CD4-positive, alpha-beta memory T cell (primary cell): ENCODE measurements around the gene PES1. TPM values are rescaled to one million over a fixed set of nuclear protein-coding genes. Genes with fewer than 3 reads are reported as not detected.

Source experiments
- CTCF ChIA-PET: fragments of 350-600 bp; sonication (Branson Sonifier 250); formaldehyde crosslinking; loops from one replicate; lab custom pipeline; 2021; ENCODE audit warnings: inconsistent platforms; ENCODE audit not compliant: partially characterized antibody; lab: Charles Lee
- POLR2A ChIA-PET: fragments of 350-600 bp; sonication (Branson Sonifier 250); formaldehyde crosslinking; loops from one replicate; lab custom pipeline; 2021; ENCODE audit not compliant: partially characterized antibody; lab: Charles Lee
- DNase-seq, 5 donors: peaks; one replicate each; pipeline versions ENCODE4 v3.0.0 to v3.0.0-alpha.2; 2020 to 2022; ENCODE audit warnings: mixed read lengths in 1 of 5
- H3K27ac ChIP-seq: one replicate; pipeline ENCODE4 v1.7.0; 2013; ENCODE audit warnings: low read depth, low read length
- H3K27me3 ChIP-seq: 2 replicates; pipeline ENCODE4 v1.7.0; 2013; ENCODE audit warnings: mild to moderate bottlenecking, low read length, moderate library complexity; ENCODE audit not compliant: insufficient read depth
- H3K36me3 ChIP-seq: 2 replicates; pipeline ENCODE4 v1.7.0; 2013; ENCODE audit warnings: mild to moderate bottlenecking, low read length, moderate library complexity; ENCODE audit not compliant: insufficient read depth
- H3K4me1 ChIP-seq: 2 replicates; pipeline ENCODE4 v1.7.0; 2013; ENCODE audit warnings: mild to moderate bottlenecking, low read length, moderate library complexity; ENCODE audit not compliant: insufficient read depth
- H3K4me3 ChIP-seq, 2 donors: one replicate each; pipeline ENCODE4 v1.7.0; 2013; ENCODE audit warnings: low read length in 2 of 2, mild to moderate bottlenecking in 1 of 2
- H3K9me3 ChIP-seq, 2 donors: one replicate each; pipeline ENCODE4 v1.7.0; 2013; ENCODE audit warnings: low read length in 2 of 2, control low read depth in 1 of 2; ENCODE audit not compliant: control insufficient read depth in 1 of 2
- H3K27ac Mint-ChIP-seq, 7 donors: one replicate each; pipeline ENCODE4 v1.8.0; 2020 to 2021; ENCODE audit warnings: mixed read lengths in 7 of 7, mild to moderate bottlenecking in 6 of 7, inconsistent platforms in 3 of 7, moderate library complexity in 3 of 7
- H3K27me3 Mint-ChIP-seq, 2 donors: one replicate each; pipeline ENCODE4 v1.8.0; 2020 to 2021; ENCODE audit warnings: mixed read lengths in 2 of 2
- H3K36me3 Mint-ChIP-seq, 2 donors: one replicate each; pipeline ENCODE4 v1.8.0; 2020 to 2021; ENCODE audit warnings: mixed read lengths in 2 of 2, inconsistent platforms in 1 of 2, mild to moderate bottlenecking in 1 of 2
- H3K4me1 Mint-ChIP-seq, 4 donors: one replicate each; pipeline ENCODE4 v1.8.0; 2020 to 2021; ENCODE audit warnings: mixed read lengths in 4 of 4, mild to moderate bottlenecking in 1 of 4
- H3K4me3 Mint-ChIP-seq, 8 donors: one replicate each; pipeline ENCODE4 v1.8.0; 2020 to 2021; ENCODE audit warnings: mixed read lengths in 8 of 8, mild to moderate bottlenecking in 7 of 8, moderate library complexity in 6 of 8, inconsistent platforms in 3 of 8
- H3K9me3 Mint-ChIP-seq, 8 donors: one replicate each; pipeline ENCODE4 v1.8.0; 2020 to 2021; ENCODE audit warnings: mixed read lengths in 8 of 8, mild to moderate bottlenecking in 5 of 8, inconsistent platforms in 3 of 8, moderate library complexity in 1 of 8
- intact Hi-C: fragments of 100-400 bp; cut with micrococcal nuclease; formaldehyde crosslinking; loops from one replicate; pipeline ENCODE4 v1.15.1; 2023
- polyA plus RNA-seq, 2 donors: library from polyadenylated mRNA; unstranded; fragments of 300-500 nt; fragmentation: Illumina TruSeq; gene quantifications; one replicate each; pipeline ENCODE4 v1.2.3, GENCODE V29; 2021
- total RNA-seq, 2 experiments: library from RNA; stranded (reverse); gene quantifications; one replicate each; pipeline ENCODE4 v1.2.3, GENCODE V29; 2021

The PES1 gene
- total and polyA plus RNA-seq, 4 experiments from 2014 or later, result 41.3 to 51.6 (median 49.4) TPM

- Histone ChIP-seq H3K4me3 (no peak overlapping the region), H3K36me3 (peaks cover 96% of the 10 kb centered on the region), H3K27ac (no peak overlapping the region), H3K4me1 (no peaks in the 10 kb centered on the region), H3K9me3 (no peaks in the 10 kb centered on the region), H3K27me3 (no peaks in the 10 kb centered on the region)
- Mint-ChIP-seq H3K36me3 (peaks cover 72 to 82% of the 10 kb centered on the region in 2 donors), H3K4me1 (peaks cover 0 to 2% (median under 1%) of the 10 kb centered on the region in 4 donors), H3K4me3 (no peak overlapping the region), H3K27ac (no peak overlapping the region), H3K9me3 (no peaks in the 10 kb centered on the region), H3K27me3 (no peaks in the 10 kb centered on the region)
- CTCF ChIA-PET, result no interaction called here
- intact Hi-C loops, result no loop called here
- DNase-seq, result no peak
- POLR2A ChIA-PET, result no interaction called here
Observed at GRCh38 chr22:30582051-30582450, 9.7 kb downstream of the PES1 start.

- Mint-ChIP-seq H3K4me3 (no peak overlapping the region), H3K4me1 (peaks cover 1 to 8% (median 4%) of the 10 kb centered on the region in 4 donors), H3K27me3 (no peaks in the 10 kb centered on the region), H3K36me3 (peaks cover 73 to 82% of the 10 kb centered on the region in 2 donors), H3K9me3 (no peaks in the 10 kb centered on the region), H3K27ac (no peak overlapping the region)
- Histone ChIP-seq H3K9me3 (no peaks in the 10 kb centered on the region), H3K27ac (no peak overlapping the region), H3K36me3 (peaks cover 96% of the 10 kb centered on the region), H3K4me3 (no peak overlapping the region), H3K4me1 (no peaks in the 10 kb centered on the region), H3K27me3 (no peaks in the 10 kb centered on the region)
- intact Hi-C loops, result no loop called here
- DNase-seq, result no peak
- ChIA-PET CTCF (interaction anchor here (1.4 kb wide), 1 partner anchor 339 kb away, joined by 3 read pairs; no protein-coding TSS in a partner anchor), POLR2A (interaction anchor here (0.8 kb wide), 2 partner anchors 9 to 10 kb away, joined by 3 read pairs; no protein-coding TSS in a partner anchor)
Observed at GRCh38 chr22:30580896-30581295, 10.8 kb downstream of the PES1 start.

- ChIA-PET POLR2A (no interaction called here), CTCF (no interaction called here)
- intact Hi-C loops, result no loop called here
- H3K27ac Mint-ChIP-seq, result no peak overlapping the region
- H3K9me3 Mint-ChIP-seq, result no peaks in the 10 kb centered on the region
- H3K4me3 Mint-ChIP-seq, result no peak overlapping the region
- no peaks in the 10 kb centered on the region for H3K27me3 ChIP-seq
- peaks cover 2 to 20% (median 6%) of the 10 kb centered on the region in 4 donors for H3K4me1 Mint-ChIP-seq
- no peaks in the 10 kb centered on the region for H3K9me3 ChIP-seq
- H3K4me3 ChIP-seq, result no peak overlapping the region
- H3K27ac ChIP-seq, result no peak overlapping the region
- DNase-seq, result no peak
- peaks cover 75% of the 10 kb centered on the region for H3K36me3 ChIP-seq
- H3K4me1 ChIP-seq, result peaks cover 4% of the 10 kb centered on the region
- peaks cover 58 to 69% of the 10 kb centered on the region in 2 donors for H3K36me3 Mint-ChIP-seq
- H3K27me3 Mint-ChIP-seq, result no peaks in the 10 kb centered on the region
Observed at GRCh38 chr22:30578481-30578880, 13.2 kb downstream of the PES1 start.

GRCh38 chr22:30575859-30576258 lies 15.9 kb downstream of the PES1 start:
- Histone ChIP-seq H3K4me3 (no peak overlapping the region), H3K4me1 (peaks cover 4% of the 10 kb centered on the region), H3K9me3 (no peaks in the 10 kb centered on the region), H3K36me3 (peaks cover 48% of the 10 kb centered on the region), H3K27ac (no peak overlapping the region), H3K27me3 (no peaks in the 10 kb centered on the region)
- no peaks in the 10 kb centered on the region for H3K9me3 Mint-ChIP-seq
- no peak overlapping the region for H3K27ac Mint-ChIP-seq
- no peak for DNase-seq
- peaks cover 46 to 53% of the 10 kb centered on the region in 2 donors for H3K36me3 Mint-ChIP-seq
- intact Hi-C loops, result no loop called here
- H3K4me3 Mint-ChIP-seq, result peak overlapping the region in 1 of 8 donors; percentile 47
- H3K4me1 Mint-ChIP-seq, result peaks cover 3 to 24% (median 7%) of the 10 kb centered on the region in 4 donors
- CTCF ChIA-PET, result no interaction called here
- H3K27me3 Mint-ChIP-seq, result peaks cover 0 to 2% of the 10 kb centered on the region in 2 donors
- POLR2A ChIA-PET, result no interaction called here

GRCh38 chr22:30574997-30575671 lies 16.6 kb downstream of the PES1 start:
- ChIA-PET CTCF (no interaction called here), POLR2A (interaction anchor here (0.7 kb wide), 1 partner anchor 16 kb away, joined by 3 read pairs; the partner anchor contains the start of gene PES1)
- Histone ChIP-seq H3K27ac (no peak overlapping the region), H3K4me3 (no peak overlapping the region), H3K36me3 (peaks cover 41% of the 10 kb centered on the region), H3K27me3 (no peaks in the 10 kb centered on the region), H3K9me3 (no peaks in the 10 kb centered on the region), H3K4me1 (peaks cover 4% of the 10 kb centered on the region)
- DNase-seq, result no peak
- Mint-ChIP-seq H3K27ac (no peak overlapping the region), H3K4me3 (no peak overlapping the region), H3K36me3 (peaks cover 39 to 45% of the 10 kb centered on the region in 2 donors), H3K9me3 (no peaks in the 10 kb centered on the region), H3K27me3 (peaks cover 0 to 2% of the 10 kb centered on the region in 2 donors), H3K4me1 (peaks cover 3 to 24% (median 7%) of the 10 kb centered on the region in 4 donors)
- intact Hi-C loops, result no loop called here

GRCh38 chr22:30574095-30574981 lies 17.4 kb downstream of the PES1 start, which contains the start of gene GAL3ST1:
GAL3ST1 (minus strand) TSS chr22:30574665; CDS start chr22:30557392, 17,273 bp downstream.
- Histone ChIP-seq H3K4me3 (no peak within 1 kb of the TSS), H3K36me3 (peaks cover 33% of the 10 kb centered on the region), H3K4me1 (peaks cover 4% of the 10 kb centered on the region), H3K9me3 (no peaks in the 10 kb centered on the region), H3K27ac (no peak within 1 kb of the TSS), H3K27me3 (no peaks in the 10 kb centered on the region)
- DNase-seq, result no peak
- intact Hi-C loops, result no loop called here
- Mint-ChIP-seq H3K4me3 (no peak within 1 kb of the TSS), H3K27me3 (peaks cover 0 to 2% of the 10 kb centered on the region in 2 donors), H3K4me1 (peaks cover 3 to 24% (median 7%) of the 10 kb centered on the region in 4 donors), H3K36me3 (peaks cover 31 to 37% of the 10 kb centered on the region in 2 donors), H3K27ac (peak within 1 kb of the TSS in 1 of 7 donors; percentile 61), H3K9me3 (no peaks in the 10 kb centered on the region)
- CTCF ChIA-PET, result no interaction called here
- POLR2A ChIA-PET, result interaction anchor here (0.7 kb wide), 1 partner anchor 17 kb away, joined by 3 read pairs; the partner anchor contains the start of gene PES1

- Mint-ChIP-seq H3K27me3 (peaks cover 0 to 2% of the 10 kb centered on the region in 2 donors), H3K4me1 (peaks cover 3 to 24% (median 7%) of the 10 kb centered on the region in 4 donors), H3K27ac (peak overlapping the region in 1 of 7 donors; percentile 61), H3K4me3 (no peak overlapping the region), H3K36me3 (peaks cover 24 to 30% of the 10 kb centered on the region in 2 donors), H3K9me3 (no peaks in the 10 kb centered on the region)
- intact Hi-C loops, result no loop called here
- no peaks in the 10 kb centered on the region for H3K27me3 ChIP-seq
- H3K4me3 ChIP-seq, result no peak overlapping the region
- no peak for DNase-seq
- H3K9me3 ChIP-seq, result no peaks in the 10 kb centered on the region
- H3K36me3 ChIP-seq, result peaks cover 26% of the 10 kb centered on the region
- H3K27ac ChIP-seq, result no peak overlapping the region
- ChIA-PET CTCF (no interaction called here), POLR2A (no interaction called here)
- H3K4me1 ChIP-seq, result peaks cover 4% of the 10 kb centered on the region
Observed at GRCh38 chr22:30573594-30574094, 18.1 kb downstream of the PES1 start.
